ENCODE measurements around the gene DHX16. TPM values are rescaled to one million over a fixed set of nuclear protein-coding genes. Genes with fewer than 3 reads are reported as not detected.
A peak's percentile ranks its signal among the peaks of the same experiment; 100 is the strongest.
"Not testable (repeated sequence)": the region's sequence is repeated elsewhere in the genome, so short reads cannot be mapped to it uniquely, and the experiment has no call there.

DHX16 gene
- total RNA-seq (36.7 and 38.1 TPM in 2 replicates), polyA plus RNA-seq (27.8 and 36.2 TPM in 2 replicates)

DNA sequence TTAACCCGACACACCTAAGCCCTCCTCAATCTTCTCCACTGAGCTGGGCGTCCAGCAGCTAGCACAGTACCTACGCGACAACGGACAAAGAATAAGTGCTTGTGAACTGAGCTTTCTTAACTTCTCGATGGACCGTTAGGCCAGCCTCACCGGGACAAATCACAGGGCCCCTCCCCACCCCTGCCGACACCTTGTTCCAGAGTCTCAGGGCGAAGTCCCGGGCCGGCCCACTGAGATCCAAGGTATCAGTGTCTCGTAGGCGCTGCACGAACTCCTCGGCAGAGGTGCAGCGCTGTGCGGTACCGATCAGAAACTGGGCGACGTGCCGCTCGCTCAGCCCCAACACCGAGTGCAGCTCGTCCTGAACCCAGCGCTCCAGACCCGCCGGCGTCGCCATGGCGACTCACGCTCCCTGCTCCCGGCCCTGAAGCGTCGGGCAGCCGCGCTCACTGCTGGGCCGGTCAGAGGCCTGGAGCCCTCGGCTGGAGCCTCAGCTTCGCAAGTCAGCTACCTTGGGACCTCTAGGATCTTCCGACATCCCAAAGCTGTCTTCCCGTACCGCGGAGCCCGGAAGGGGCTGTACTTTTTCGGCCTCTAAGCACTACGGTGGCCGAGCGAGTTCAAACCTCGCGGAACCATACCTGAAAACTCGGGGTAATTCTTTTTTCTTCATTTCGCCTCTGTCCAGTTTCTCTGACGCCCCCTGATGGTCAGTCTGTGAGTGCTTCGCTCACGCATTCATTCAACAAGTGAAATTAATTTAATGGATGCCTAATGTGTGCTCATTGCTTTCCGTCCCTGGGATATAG is at the start of gene DHX16:
TSS of gene DHX16 (minus strand) at position 562 of the 809 bp plus-strand sequence. CDS start at position 397, 165 bp downstream.
- TF ChIP-seq, protein P1, sequence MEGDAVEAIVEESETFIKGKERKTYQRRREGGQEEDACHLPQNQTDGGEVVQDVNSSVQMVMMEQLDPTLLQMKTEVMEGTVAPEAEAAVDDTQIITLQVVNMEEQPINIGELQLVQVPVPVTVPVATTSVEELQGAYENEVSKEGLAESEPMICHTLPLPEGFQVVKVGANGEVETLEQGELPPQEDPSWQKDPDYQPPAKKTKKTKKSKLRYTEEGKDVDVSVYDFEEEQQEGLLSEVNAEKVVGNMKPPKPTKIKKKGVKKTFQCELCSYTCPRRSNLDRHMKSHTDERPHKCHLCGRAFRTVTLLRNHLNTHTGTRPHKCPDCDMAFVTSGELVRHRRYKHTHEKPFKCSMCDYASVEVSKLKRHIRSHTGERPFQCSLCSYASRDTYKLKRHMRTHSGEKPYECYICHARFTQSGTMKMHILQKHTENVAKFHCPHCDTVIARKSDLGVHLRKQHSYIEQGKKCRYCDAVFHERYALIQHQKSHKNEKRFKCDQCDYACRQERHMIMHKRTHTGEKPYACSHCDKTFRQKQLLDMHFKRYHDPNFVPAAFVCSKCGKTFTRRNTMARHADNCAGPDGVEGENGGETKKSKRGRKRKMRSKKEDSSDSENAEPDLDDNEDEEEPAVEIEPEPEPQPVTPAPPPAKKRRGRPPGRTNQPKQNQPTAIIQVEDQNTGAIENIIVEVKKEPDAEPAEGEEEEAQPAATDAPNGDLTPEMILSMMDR (IDR thresholded peaks at IDR 0.05; ENCODE audit: low read depth, low read length): peak; percentile 90
- peak; percentile 96 to 98 for DNase-seq (ENCODE audit: low read depth in 1 of 2, low spot score in 1 of 2)
- H3K36me3 ChIP-seq: peaks cover 24% of the 10 kb centered on the region
- peak within 1 kb of the TSS; percentile 74 for H3K27ac ChIP-seq
- H3K27me3 ChIP-seq: no peaks in the 10 kb centered on the region
- no peaks in the 10 kb centered on the region for H3K9me3 ChIP-seq (ENCODE audit: low read depth)
- H3K4me3 ChIP-seq: peak within 1 kb of the TSS; percentile 77
- peaks cover 11% of the 10 kb centered on the region for H3K4me1 ChIP-seq (ENCODE audit: low read depth)

GRCh38 chr6:30722025-30722279 is 49.1 kb upstream of the DHX16 start:
- not testable (repeated sequence) for H3K9me3 ChIP-seq (ENCODE audit: low read depth); H3K4me1 ChIP-seq (ENCODE audit: low read depth); H3K27me3 ChIP-seq
- peak overlapping the region; percentile 88 for H3K27ac ChIP-seq
- H3K36me3 ChIP-seq: peaks cover 26% of the 10 kb centered on the region
- peak overlapping the region; percentile 96 for H3K4me3 ChIP-seq
- peak in 1 of 2 donors; percentile 64 for DNase-seq (ENCODE audit: low read depth in 1 of 2, low spot score in 1 of 2)

DNA sequence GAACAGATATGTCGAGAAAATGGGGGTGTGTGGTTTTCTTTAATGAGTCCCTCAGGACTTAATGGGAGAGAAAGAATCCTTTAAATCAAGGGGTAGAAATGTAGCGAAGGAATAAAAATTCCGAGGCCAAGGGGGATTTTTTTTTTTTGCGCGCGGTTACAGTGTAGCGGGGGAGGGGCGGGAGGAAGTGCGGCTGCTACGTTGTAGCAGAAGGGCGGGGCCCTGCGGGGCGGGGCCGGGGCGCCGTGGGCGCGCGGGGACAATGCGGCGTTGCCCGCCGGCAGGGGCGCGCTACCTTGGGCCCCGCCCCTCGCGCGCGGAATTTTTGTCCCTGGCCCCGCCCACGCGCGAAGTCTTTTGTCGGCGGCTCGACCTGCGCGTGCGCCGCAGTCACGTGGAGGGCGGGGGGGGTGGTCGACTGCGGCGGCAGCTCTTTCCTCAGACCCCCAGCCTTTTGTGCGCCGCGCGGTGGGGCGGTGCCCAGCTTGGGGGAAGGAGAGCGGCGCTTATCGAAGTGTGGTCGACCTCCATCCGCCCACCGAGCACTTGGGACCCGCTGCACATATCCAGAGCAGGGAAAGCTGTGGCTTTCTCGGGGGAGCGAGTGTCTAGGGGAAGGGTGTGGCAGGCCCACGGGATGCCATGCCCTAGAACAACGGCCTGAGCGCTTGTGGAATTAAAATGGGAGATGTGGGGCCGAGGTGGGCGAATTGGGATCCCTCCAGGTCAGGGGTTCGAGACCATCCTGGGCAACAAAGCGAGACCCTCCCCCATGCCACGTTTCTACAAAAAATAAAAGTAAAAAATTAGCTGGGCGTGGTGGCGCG is 48.6 kb upstream of the DHX16 start:
- Histone ChIP-seq H3K36me3 (peaks cover 23% of the 10 kb centered on the region), H3K27me3 (no peaks in the 10 kb centered on the region), H3K4me3 (peak overlapping the region; percentile 96), H3K27ac (peak overlapping the region; percentile 88), H3K9me3 (ENCODE audit: low read depth) (no peaks in the 10 kb centered on the region), H3K4me1 (ENCODE audit: low read depth) (peaks cover 6% of the 10 kb centered on the region)
- TF ChIP-seq, protein P1 (IDR thresholded peaks at IDR 0.05; ENCODE audit: low read depth, low read length): peak; percentile 21
- DNase-seq (ENCODE audit: low read depth in 1 of 2, low spot score in 1 of 2): peak; percentile 95

GRCh38 chr6:30720738-30721197 is 48.0 kb upstream of the DHX16 start:
- peak overlapping the region; percentile 96 for H3K4me3 ChIP-seq
- no peaks in the 10 kb centered on the region for H3K9me3 ChIP-seq (ENCODE audit: low read depth)
- H3K4me1 ChIP-seq (ENCODE audit: low read depth): peaks cover 6% of the 10 kb centered on the region
- peak; percentile 62 to 70 for DNase-seq (ENCODE audit: low read depth in 1 of 2, low spot score in 1 of 2)
- H3K36me3 ChIP-seq: peaks cover 23% of the 10 kb centered on the region
- H3K27me3 ChIP-seq: no peaks in the 10 kb centered on the region
- peak overlapping the region; percentile 88 for H3K27ac ChIP-seq
- TF ChIP-seq, protein P1 (IDR thresholded peaks at IDR 0.05; ENCODE audit: low read depth, low read length): no peak

DNA sequence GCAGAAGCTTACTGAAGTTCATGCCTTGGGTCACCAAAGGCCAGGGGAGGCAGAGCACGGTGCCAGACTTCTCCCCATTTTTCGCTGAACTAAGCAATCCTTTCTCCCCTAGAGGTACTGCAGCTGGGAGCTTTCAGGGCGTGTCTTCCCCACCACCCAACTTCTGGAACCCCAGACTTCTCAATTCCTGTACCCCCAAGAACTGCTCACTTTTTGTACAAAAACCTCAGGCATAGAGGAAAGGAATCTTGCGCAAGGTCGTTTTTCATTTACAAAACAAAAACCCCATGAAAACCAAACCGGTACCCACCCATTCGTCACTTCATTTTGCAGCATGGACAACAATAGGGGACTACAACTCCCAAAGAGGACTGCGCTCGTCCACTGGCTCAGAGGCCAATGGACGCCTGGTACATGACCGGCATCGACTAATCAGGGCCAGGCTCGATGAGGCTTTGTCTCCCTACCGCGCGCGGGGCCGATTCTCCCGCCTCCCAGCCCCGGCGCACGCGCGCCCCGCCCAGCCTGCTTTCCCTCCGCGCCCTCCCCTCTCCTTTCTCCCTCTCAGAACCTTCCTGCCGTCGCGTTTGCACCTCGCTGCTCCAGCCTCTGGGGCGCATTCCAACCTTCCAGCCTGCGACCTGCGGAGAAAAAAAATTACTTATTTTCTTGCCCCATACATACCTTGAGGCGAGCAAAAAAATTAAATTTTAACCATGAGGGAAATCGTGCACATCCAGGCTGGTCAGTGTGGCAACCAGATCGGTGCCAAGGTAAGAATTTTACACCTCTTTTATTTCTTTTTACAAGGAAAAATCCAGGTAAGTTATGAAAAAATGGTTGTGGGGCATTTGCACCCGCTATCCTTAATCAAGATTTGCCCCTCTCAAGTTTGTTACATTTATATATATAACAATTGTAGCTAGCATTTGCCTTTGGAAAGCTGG is 47.3 kb upstream of the DHX16 start, which contains the start of gene TUBB:
TSS of gene TUBB (plus strand) at position 562 of the 947 bp plus-strand sequence. CDS start at position 717, 155 bp downstream.
- no peaks in the 10 kb centered on the region for H3K9me3 ChIP-seq (ENCODE audit: low read depth)
- DNase-seq (ENCODE audit: low read depth in 1 of 2, low spot score in 1 of 2): peak; percentile 99
- TF ChIP-seq, protein P1 (IDR thresholded peaks at IDR 0.05; ENCODE audit: low read depth, low read length): no peak
- no peaks in the 10 kb centered on the region for H3K27me3 ChIP-seq
- peaks cover 6% of the 10 kb centered on the region for H3K4me1 ChIP-seq (ENCODE audit: low read depth)
- H3K36me3 ChIP-seq: peaks cover 18% of the 10 kb centered on the region
- peak within 1 kb of the TSS; percentile 96 for H3K4me3 ChIP-seq
- peak within 1 kb of the TSS; percentile 88 for H3K27ac ChIP-seq

Measured in cardiac muscle cell (in vitro differentiated cells and primary cell).